Endothelial cell of umbilical vein (primary cell): Measurements from ENCODE around the gene VPS45. TPM values are rescaled to one million over a fixed set of nuclear protein-coding genes. Genes with fewer than 3 reads are reported as not detected.

Source experiments
- BruUV-seq: library from RNA; stranded (reverse); fragments of 400-500 nt; replicated peaks from 2 replicates; lab custom pipeline; 2021; lab: Mats Ljungman, UMichigan
- CTCF ChIA-PET: fragments of 300-600, 350-600 bp; sonication (Branson Sonifier 250); formaldehyde crosslinking; loops from one replicate; lab custom pipeline; 2021; ENCODE audit warnings: antibody characterized with exemption, inconsistent platforms; lab: Charles Lee
- POLR2A ChIA-PET: fragments of 300-600, 350-600 bp; sonication (Branson Sonifier 250); formaldehyde crosslinking; loops from one replicate; lab custom pipeline; 2021; ENCODE audit warnings: antibody characterized with exemption, inconsistent platforms; lab: Charles Lee
- DNase-seq: peaks from one replicate; pipeline ENCODE4 v3.0.0-alpha.2; 2011; ENCODE audit warnings: low read depth, low spot score
- FAIRE-seq: peaks from 2 replicates; lab custom pipeline; 2011; peaks lifted over from hg19 to GRCh38; lab: Jason Lieb, UNC
- H2AFZ ChIP-seq: 2 replicates; pipeline ENCODE4 v1.6.0; 2012; ENCODE audit warnings: low read depth, low read length, control low read depth, inconsistent platforms
- H3K27ac ChIP-seq: 2 replicates; pipeline ENCODE4 v1.5.1; 2011; ENCODE audit warnings: low read depth, mild to moderate bottlenecking, control low read depth, low read length, moderate library complexity; ENCODE audit not compliant: insufficient read depth
- H3K27me3 ChIP-seq, 2 experiments: 2 replicates each; pipeline versions ENCODE4 v1.6.0 to v1.6.1; 2011; ENCODE audit warnings: low read length in 2 of 2, mixed read lengths in 1 of 2; ENCODE audit not compliant: control insufficient read depth in 2 of 2, insufficient read depth in 2 of 2
- H3K36me3 ChIP-seq, 2 experiments: 2 replicates in 1 of 2; 3 replicates in 1 of 2; pipeline ENCODE4 v1.5.1; 2011; ENCODE audit warnings: low read length in 2 of 2, mild to moderate bottlenecking in 1 of 2, moderate library complexity in 1 of 2; ENCODE audit not compliant: control insufficient read depth in 2 of 2, insufficient read depth in 2 of 2; ENCODE audit errors: extremely low read depth in 1 of 2
- H3K4me1 ChIP-seq: 3 replicates; pipeline ENCODE4 v1.5.1; 2011; ENCODE audit warnings: mild to moderate bottlenecking, low read length; ENCODE audit not compliant: control insufficient read depth, insufficient read depth; ENCODE audit errors: extremely low read depth
- H3K4me2 ChIP-seq: 2 replicates; pipeline ENCODE4 v1.6.1; 2011; ENCODE audit warnings: low read length, control low read depth, mixed read lengths; ENCODE audit not compliant: insufficient read depth
- H3K4me3 ChIP-seq, 3 experiments: fragments of 200-600 bp in 1 of 3; sonication (generic), shearing (Covaris generic) in 1 of 3; replicated peaks in 1 of 3; 2 replicates each; pipeline ENCODE4 v1.5.1; 2011 to 2016; ENCODE audit warnings: control low read depth in 3 of 3, low read length in 3 of 3, mild to moderate bottlenecking in 2 of 3, inconsistent platforms in 1 of 3, low read depth in 1 of 3, moderate library complexity in 1 of 3; ENCODE audit not compliant: insufficient read depth in 1 of 3
- H3K79me2 ChIP-seq: 2 replicates; pipeline ENCODE4 v1.6.0; 2012; ENCODE audit warnings: low read length, inconsistent platforms; ENCODE audit not compliant: control insufficient read depth, insufficient read depth
- H3K9ac ChIP-seq: replicated peaks from 2 replicates; pipeline ENCODE3; 2011; ENCODE audit warnings: low read length, control low read depth; ENCODE audit not compliant: insufficient read depth; ENCODE audit errors: extremely low read depth
- H3K9me1 ChIP-seq: replicated peaks from 3 replicates; pipeline ENCODE4 v1.6.0; 2011; ENCODE audit warnings: mild to moderate bottlenecking, low read length; ENCODE audit not compliant: control insufficient read depth, insufficient read depth; ENCODE audit errors: extremely low read depth
- H3K9me3 ChIP-seq: replicated peaks from 2 replicates; pipeline ENCODE4 v1.5.1; 2012; ENCODE audit warnings: low read length, inconsistent platforms; ENCODE audit not compliant: control insufficient read depth, insufficient read depth
- H4K20me1 ChIP-seq: replicated peaks from 2 replicates; pipeline ENCODE3; 2011; ENCODE audit warnings: mild to moderate bottlenecking, low read length; ENCODE audit not compliant: control insufficient read depth, insufficient read depth; ENCODE audit errors: extremely low read depth
- EZH2 ChIP-seq: IDR thresholded peaks from 2 replicates; pipeline ENCODE4 v1.6.1; 2012; ENCODE audit warnings: borderline replicate concordance, low read depth, mild to moderate bottlenecking, moderate library complexity, low read length, inconsistent platforms; ENCODE audit not compliant: severe bottlenecking
- FOS ChIP-seq: IDR thresholded peaks from 2 replicates; pipeline ENCODE4 v1.6.1; 2011; ENCODE audit warnings: mild to moderate bottlenecking, low read length, moderate library complexity, borderline replicate concordance; ENCODE audit not compliant: insufficient read depth
- GATA2 ChIP-seq: IDR thresholded peaks from 2 replicates; pipeline ENCODE4 v1.7.0; 2011; ENCODE audit warnings: low read depth, mild to moderate bottlenecking, moderate library complexity, mixed read lengths, low read length; ENCODE audit not compliant: insufficient read length, insufficient read depth
- JUN ChIP-seq: IDR thresholded peaks from 2 replicates; pipeline ENCODE4 v1.6.1; 2011; ENCODE audit warnings: borderline replicate concordance, low read depth; ENCODE audit not compliant: insufficient read length, insufficient read depth
- MYC ChIP-seq: IDR thresholded peaks from one replicate; pipeline ENCODE4 v1.6.1; 2011; ENCODE audit warnings: mild to moderate bottlenecking, low read depth, low read length
- POLR2A ChIP-seq: IDR thresholded peaks from 2 replicates; pipeline ENCODE4 v1.6.1; 2012; ENCODE audit warnings: low read depth, mild to moderate bottlenecking, control low read depth, low read length
- POLR2AphosphoS5 ChIP-seq: IDR thresholded peaks from 2 replicates; pipeline ENCODE4 v1.6.1; 2012; ENCODE audit warnings: low read depth, mild to moderate bottlenecking, control low read depth, low read length, moderate library complexity; ENCODE audit not compliant: insufficient read depth
- dilution Hi-C: fragments of 300-500 bp; cut with MboI; formaldehyde crosslinking; loops from one replicate; pipeline ENCODE4 v1.15.0; 2019; ENCODE audit warnings: low sequenced_read_pairs; ENCODE audit not compliant: extremely low pct_ligation_motif_present
- intact Hi-C: fragments of 100-400 bp; cut with micrococcal nuclease; formaldehyde crosslinking; loops from one replicate; pipeline ENCODE4 v1.10.0; 2022
- polyA plus RNA-seq, 4 experiments: library from polyadenylated mRNA; depleted of rRNA in 3 of 4; stranded (reverse) in 3 of 4; unstranded in 1 of 4; fragments of >200 nt; gene quantifications; 2 replicates each; pipeline versions ENCODE4 v1.2.1 to v1.2.3, GENCODE V29; 2011 to 2012; ENCODE audit warnings: missing spikeins in 1 of 4
- total RNA-seq: library from RNA; stranded (reverse); gene quantifications from 2 replicates; pipeline ENCODE4 v1.2.3, GENCODE V29; 2021
- TF ChIP-seq, protein P1 (sequence below), 2 donors: IDR thresholded peaks; 1 replicate in 1 of 2; 2 replicates in 1 of 2; pipeline ENCODE4 v1.5.1; 2011; ENCODE audit warnings: low read length in 2 of 2, mild to moderate bottlenecking in 2 of 2, moderate library complexity in 2 of 2, control low read depth in 1 of 2, inconsistent platforms in 1 of 2, low read depth in 1 of 2; ENCODE audit not compliant: insufficient read depth in 1 of 2; ENCODE audit errors: extremely low read depth in 1 of 2
- TF ChIP-seq, protein P2 (sequence below): IDR thresholded peaks from 2 replicates; pipeline ENCODE4 v1.6.1; 2011; ENCODE audit not compliant: insufficient read depth, insufficient read length

The VPS45 gene
- total and polyA plus RNA-seq, 2 donors (not counting 3 experiments of a cell fraction or from before 2014, with no cell fraction given): 24.8 to 43.7 TPM

DNA sequence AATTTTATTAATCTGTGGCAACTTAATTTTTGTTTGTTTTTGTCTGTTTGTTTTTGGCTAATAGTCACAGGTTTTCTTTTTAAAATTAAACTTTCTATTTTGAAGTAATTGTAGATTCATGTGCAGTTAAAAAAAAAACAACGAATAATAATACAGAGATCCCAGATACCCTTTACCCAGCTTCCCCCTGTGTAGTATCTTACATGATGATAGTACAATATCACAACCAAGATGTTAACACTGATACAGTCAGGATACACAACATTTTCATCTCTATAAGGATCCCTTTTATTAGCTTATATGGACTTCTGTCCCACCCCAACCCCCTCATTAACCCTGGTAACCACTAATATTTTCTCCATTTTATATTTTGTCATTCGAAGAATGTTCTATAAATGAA is 5.9 kb downstream of the VPS45 start:
- dilution Hi-C loops: no loop called here
- Histone ChIP-seq H3K9ac (no peak overlapping the region), H3K4me1 (peaks cover 2% of the 10 kb centered on the region), H3K27me3 (no peaks in the 10 kb centered on the region), H3K9me3 (no peaks in the 10 kb centered on the region), H3K79me2 (peaks cover 4% of the 10 kb centered on the region), H3K4me3 (no peak overlapping the region), H4K20me1 (no peaks in the 10 kb centered on the region), H3K9me1 (no peaks in the 10 kb centered on the region), H2AFZ (no peak overlapping the region), H3K36me3 (peaks cover 0 to 16% of the 10 kb centered on the region in 2 experiments), H3K4me2 (no peak overlapping the region), H3K27ac (no peak overlapping the region)
- no TSS peak for BruUV-seq
- FAIRE-seq: no peak
- DNase-seq: no peak
- TF ChIP-seq FOS (no peak), POLR2AphosphoS5 (no peak), EZH2 (no peak), MYC (no peak), POLR2A (no peak), GATA2 (no peak), JUN (no peak)
- TF ChIP-seq, protein P1, sequence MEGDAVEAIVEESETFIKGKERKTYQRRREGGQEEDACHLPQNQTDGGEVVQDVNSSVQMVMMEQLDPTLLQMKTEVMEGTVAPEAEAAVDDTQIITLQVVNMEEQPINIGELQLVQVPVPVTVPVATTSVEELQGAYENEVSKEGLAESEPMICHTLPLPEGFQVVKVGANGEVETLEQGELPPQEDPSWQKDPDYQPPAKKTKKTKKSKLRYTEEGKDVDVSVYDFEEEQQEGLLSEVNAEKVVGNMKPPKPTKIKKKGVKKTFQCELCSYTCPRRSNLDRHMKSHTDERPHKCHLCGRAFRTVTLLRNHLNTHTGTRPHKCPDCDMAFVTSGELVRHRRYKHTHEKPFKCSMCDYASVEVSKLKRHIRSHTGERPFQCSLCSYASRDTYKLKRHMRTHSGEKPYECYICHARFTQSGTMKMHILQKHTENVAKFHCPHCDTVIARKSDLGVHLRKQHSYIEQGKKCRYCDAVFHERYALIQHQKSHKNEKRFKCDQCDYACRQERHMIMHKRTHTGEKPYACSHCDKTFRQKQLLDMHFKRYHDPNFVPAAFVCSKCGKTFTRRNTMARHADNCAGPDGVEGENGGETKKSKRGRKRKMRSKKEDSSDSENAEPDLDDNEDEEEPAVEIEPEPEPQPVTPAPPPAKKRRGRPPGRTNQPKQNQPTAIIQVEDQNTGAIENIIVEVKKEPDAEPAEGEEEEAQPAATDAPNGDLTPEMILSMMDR (IDR thresholded peaks at IDR 0.05; ENCODE audit: extremely low read depth in 1 of 2, insufficient read depth in 1 of 2, low read depth in 1 of 2, low read length in 2 of 2): no peak
- TF ChIP-seq, protein P2, sequence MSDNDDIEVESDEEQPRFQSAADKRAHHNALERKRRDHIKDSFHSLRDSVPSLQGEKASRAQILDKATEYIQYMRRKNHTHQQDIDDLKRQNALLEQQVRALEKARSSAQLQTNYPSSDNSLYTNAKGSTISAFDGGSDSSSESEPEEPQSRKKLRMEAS: no peak
- ChIA-PET POLR2A (no interaction called here), CTCF (interaction anchor here (0.7 to 8.2 kb wide), 21 partner anchors 9 to 137 kb away, joined by 3 to 165 read pairs (median 4); partner anchors contain the start of gene PLEKHO1)
- intact Hi-C loops: loop anchor here (1.0 kb wide), 2 partner anchors 96 to 114 kb away; no protein-coding TSS in a partner anchor
